Pons (tissue), 1 donor: Measurements from ENCODE around the gene FHIT.
A peak's percentile ranks its signal among the peaks of the same experiment; 100 is the strongest.

Experiments
- DNase-seq: peaks from one replicate; pipeline ENCODE4 v3.0.0-alpha.2; 2016; ENCODE audit warnings: low spot score

Gene FHIT

GRCh38 chr3:60160822-60161748, 1090.2 kb downstream of the FHIT start:
- no peak for DNase-seq

GRCh38 chr3:60160111-60160821, 1091.0 kb downstream of the FHIT start:
- DNase-seq, result no peak

GRCh38 chr3:60158035-60158434, 1093.2 kb downstream of the FHIT start:
- no peak for DNase-seq

DNA sequence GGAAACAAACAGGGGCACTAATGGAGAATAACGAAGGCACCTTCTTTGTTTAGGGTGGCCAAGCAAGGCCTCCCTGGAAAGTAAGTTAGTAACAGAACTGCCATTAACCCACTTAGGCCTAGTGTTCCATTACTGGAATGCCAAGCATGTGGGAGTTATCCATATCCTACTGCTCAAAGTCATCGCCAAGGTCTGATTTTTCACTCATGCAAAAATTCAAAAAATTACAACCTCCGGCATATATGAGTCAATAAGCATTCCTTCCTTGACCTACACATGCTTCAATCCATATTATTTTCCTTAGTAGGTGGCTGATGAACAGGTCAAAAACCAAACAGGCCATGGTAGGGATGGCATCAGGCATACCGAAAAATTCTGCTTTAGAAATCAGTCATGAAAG, 1097.2 kb downstream of the FHIT start:
- no peak for DNase-seq

GRCh38 chr3:60153221-60153999, 1097.8 kb downstream of the FHIT start:
- no peak for DNase-seq

GRCh38 chr3:60149501-60149900, 1101.8 kb downstream of the FHIT start:
- DNase-seq, result no peak

DNA sequence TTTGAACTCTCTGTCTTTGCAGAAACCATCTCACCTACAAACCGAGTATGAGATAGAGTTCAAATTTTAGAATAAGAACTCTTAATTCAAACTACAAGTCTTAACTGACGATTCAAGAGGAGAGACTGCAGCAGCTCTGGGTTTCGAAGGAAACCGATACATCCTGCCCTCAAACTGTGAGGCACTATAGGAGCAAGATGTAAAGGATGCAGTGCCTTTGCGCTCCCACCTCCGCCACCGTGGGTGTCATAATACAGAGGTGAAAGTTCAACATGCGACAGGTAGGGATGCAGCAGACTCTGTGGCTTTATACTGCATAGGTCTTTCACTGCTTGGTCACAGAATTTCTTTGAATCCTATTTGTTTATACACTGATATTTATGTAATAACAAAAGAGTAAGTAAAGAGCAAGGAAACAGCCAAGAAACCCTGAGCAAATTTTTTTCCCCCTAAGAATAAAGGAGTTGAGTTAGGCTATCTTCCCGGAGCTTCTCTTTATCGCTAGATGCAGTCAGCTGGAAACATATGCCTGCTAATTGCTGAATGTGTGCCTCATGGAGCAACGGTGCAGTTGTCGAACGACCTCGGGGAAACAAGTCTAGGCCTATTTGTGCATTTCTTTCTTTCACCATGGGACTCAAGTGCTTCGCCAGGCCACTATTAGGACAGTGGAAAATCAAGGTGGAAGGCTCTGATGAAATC, 1103.9 kb downstream of the FHIT start:
- no peak for DNase-seq

DNA sequence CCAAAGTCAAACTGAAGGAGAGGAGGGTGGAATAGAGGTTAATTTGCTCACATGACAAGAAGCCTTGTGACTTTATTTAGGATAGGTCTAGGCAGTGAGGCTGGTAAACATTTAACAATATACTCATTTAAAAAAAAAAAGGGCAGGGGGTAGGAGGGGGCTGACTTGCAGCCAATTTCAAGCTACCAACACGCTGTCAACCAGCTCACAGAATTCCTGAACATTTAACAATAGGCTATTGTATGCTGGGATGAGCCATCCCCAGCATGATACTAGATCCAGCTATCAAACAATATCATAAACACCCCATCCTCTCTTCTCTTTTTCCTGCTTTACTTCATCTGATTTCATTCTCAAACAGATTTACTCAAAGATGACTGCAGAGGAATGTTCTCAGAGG, 1105.1 kb downstream of the FHIT start:
- DNase-seq, result peak; percentile 93

- no peak for DNase-seq
Observed at GRCh38 chr3:60144071-60144470, 1107.2 kb downstream of the FHIT start.

- DNase-seq, result no peak
Observed at GRCh38 chr3:60142009-60142408, 1109.2 kb downstream of the FHIT start.

- no peak for DNase-seq
Observed at GRCh38 chr3:60140160-60140559, 1111.1 kb downstream of the FHIT start.

- DNase-seq, result no peak
Observed at GRCh38 chr3:60136601-60137000, 1114.7 kb downstream of the FHIT start.

GRCh38 chr3:60135474-60135873, 1115.8 kb downstream of the FHIT start:
- no peak for DNase-seq

GRCh38 chr3:60133269-60134162, 1117.7 kb downstream of the FHIT start:
- DNase-seq, result no peak

DNA sequence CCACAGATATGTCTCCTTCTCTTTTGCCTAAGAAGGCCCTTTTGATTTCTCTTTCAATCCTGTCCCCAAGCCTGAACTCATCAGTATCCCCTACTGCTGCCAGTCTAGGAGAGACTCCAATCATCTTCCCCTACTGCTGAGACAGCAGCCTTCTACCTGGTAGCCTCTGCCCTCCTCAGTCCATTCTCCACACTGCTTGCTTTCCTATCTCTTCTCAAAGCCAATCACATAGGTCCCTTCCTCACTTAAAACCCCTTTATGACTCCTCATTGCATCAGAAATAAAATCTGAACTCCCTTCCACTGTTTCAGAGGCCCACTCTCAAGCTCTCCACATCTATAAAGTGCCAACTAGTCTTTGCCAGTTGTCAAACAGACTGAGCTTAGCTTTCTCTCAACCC, 1119.6 kb downstream of the FHIT start:
- no peak for DNase-seq

GRCh38 chr3:60126511-60127304, 1124.5 kb downstream of the FHIT start:
- DNase-seq, result no peak

- DNase-seq, result peak; percentile 98
Observed at GRCh38 chr3:60125686-60126085, 1125.6 kb downstream of the FHIT start.

DNA sequence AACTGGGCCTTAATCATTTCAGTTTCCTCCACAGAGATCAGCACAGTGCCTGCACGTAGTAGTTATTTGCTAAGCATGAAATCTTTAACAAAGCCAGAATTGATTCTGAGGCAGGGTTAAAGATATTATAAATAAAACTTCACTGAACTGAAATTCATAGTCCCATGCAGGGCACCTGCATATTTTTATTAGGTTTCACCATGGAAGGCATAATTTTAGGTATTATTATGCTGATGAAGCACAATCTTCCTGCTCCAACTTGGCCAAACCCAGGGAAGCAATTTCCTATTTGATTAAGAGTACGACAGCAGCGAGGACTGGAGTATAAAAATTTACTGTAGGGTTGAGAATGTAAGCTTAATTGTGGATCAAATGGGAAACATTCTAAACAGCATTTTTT, 1131.0 kb downstream of the FHIT start:
- DNase-seq, result no peak

GRCh38 chr3:60114191-60114590, 1137.1 kb downstream of the FHIT start:
- peak; percentile 92 for DNase-seq

- no peak for DNase-seq
Observed at GRCh38 chr3:60107275-60107674, 1144.0 kb downstream of the FHIT start.
